ENCODE results near the gene LRRC8B. TPM values are rescaled to one million over a fixed set of nuclear protein-coding genes. Genes with fewer than 3 reads are reported as not detected.

Gene LRRC8B
- total and polyA plus RNA-seq, 2 of the 13 experiments (the other 11 are each of a cell fraction or from before 2014, with no cell fraction given) = 4.9 to 7.6 TPM

DNA sequence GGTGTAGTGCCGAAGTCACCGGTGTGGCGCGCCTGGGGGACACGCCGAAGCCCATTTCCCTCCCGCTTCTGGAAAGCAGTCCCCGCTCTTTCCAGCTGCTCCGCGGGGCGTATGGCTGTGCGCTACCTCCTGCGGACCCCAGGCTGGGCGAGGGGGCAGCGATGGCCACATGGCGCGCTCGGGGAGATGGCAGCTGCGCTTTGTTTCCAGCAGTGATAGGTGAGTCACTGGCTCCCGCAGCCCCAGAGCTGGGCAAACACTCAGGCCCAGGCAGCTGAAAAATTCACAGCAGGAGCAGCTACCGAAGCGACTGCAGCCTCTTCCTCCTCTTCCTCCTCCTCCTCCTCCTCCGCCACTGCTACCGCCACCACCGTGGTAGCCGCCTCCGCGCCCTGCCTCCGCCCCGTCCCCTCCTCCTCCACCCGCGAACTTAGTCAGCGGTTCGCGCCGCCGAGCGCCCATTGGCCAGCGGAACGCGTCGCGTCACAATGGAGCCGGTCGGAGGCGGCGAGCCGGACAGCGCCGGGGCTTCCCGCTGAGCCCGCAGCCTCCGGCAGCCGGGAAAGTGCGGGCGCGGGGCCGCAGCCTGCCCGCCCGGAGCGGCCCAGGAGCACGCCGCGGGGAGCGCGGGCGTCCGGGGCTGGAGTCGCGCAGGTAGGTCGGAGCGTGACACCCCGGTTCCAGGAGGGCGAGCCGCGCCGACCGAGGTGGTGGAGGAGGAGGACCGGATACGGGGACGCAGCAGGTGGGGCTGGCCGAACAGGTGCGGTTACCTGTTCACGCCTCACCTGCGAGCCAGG is at the start of gene LRRC8B (continued):
- TF ChIP-seq JDP2 (CRISPR knock-in tag; IDR thresholded peaks at IDR 0.05; ENCODE audit: borderline replicate concordance) (no peak), ESRRA (CRISPR knock-in tag; IDR thresholded peaks at IDR 0.05; ENCODE audit: low read depth) (no peak), ELF4 (CRISPR knock-in tag; IDR thresholded peaks at IDR 0.05; ENCODE audit: borderline replicate concordance) (0 out of 2 replicates have a peak, but pooled peaks have one; percentile 43), ZNF75D (CRISPR knock-in tag; IDR thresholded peaks at IDR 0.05; ENCODE audit: borderline replicate concordance) (no peak), TEAD3 (CRISPR knock-in tag; optimal IDR thresholded peaks at IDR 0.05; ENCODE audit: borderline replicate concordance) (no peak), ZNF451 (CRISPR knock-in tag; IDR thresholded peaks at IDR 0.05) (peak; percentile 65; the same call in 1 of the 2 replicates), SRY (CRISPR knock-in tag; IDR thresholded peaks at IDR 0.05) (peak; percentile 86), ZNF143 (CRISPR knock-in tag; IDR thresholded peaks at IDR 0.05) (no peak), PPARG (CRISPR knock-in tag; conservative IDR thresholded peaks at IDR 0.05) (no peak), U2AF2 (IDR thresholded peaks at IDR 0.05; ENCODE audit: low read depth, low read length) (no peak)
- TF ChIP-seq, protein P1, sequence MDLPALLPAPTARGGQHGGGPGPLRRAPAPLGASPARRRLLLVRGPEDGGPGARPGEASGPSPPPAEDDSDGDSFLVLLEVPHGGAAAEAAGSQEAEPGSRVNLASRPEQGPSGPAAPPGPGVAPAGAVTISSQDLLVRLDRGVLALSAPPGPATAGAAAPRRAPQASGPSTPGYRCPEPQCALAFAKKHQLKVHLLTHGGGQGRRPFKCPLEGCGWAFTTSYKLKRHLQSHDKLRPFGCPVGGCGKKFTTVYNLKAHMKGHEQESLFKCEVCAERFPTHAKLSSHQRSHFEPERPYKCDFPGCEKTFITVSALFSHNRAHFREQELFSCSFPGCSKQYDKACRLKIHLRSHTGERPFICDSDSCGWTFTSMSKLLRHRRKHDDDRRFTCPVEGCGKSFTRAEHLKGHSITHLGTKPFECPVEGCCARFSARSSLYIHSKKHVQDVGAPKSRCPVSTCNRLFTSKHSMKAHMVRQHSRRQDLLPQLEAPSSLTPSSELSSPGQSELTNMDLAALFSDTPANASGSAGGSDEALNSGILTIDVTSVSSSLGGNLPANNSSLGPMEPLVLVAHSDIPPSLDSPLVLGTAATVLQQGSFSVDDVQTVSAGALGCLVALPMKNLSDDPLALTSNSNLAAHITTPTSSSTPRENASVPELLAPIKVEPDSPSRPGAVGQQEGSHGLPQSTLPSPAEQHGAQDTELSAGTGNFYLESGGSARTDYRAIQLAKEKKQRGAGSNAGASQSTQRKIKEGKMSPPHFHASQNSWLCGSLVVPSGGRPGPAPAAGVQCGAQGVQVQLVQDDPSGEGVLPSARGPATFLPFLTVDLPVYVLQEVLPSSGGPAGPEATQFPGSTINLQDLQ (CRISPR knock-in tag; IDR thresholded peaks at IDR 0.05) = 0 out of 2 replicates have a peak, but pooled peaks have one; percentile 41
- TF ChIP-seq, protein P2, sequence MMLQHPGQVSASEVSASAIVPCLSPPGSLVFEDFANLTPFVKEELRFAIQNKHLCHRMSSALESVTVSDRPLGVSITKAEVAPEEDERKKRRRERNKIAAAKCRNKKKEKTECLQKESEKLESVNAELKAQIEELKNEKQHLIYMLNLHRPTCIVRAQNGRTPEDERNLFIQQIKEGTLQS (CRISPR knock-in tag; IDR thresholded peaks at IDR 0.05) = no peak; the same call in none of the 2 replicates
- TF ChIP-seq, protein P3, sequence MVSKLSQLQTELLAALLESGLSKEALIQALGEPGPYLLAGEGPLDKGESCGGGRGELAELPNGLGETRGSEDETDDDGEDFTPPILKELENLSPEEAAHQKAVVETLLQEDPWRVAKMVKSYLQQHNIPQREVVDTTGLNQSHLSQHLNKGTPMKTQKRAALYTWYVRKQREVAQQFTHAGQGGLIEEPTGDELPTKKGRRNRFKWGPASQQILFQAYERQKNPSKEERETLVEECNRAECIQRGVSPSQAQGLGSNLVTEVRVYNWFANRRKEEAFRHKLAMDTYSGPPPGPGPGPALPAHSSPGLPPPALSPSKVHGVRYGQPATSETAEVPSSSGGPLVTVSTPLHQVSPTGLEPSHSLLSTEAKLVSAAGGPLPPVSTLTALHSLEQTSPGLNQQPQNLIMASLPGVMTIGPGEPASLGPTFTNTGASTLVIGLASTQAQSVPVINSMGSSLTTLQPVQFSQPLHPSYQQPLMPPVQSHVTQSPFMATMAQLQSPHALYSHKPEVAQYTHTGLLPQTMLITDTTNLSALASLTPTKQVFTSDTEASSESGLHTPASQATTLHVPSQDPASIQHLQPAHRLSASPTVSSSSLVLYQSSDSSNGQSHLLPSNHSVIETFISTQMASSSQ (IDR thresholded peaks at IDR 0.05; ENCODE audit: low read depth) = no peak
- TF ChIP-seq, protein P3 (CRISPR knock-in tag; IDR thresholded peaks at IDR 0.05; ENCODE audit: borderline replicate concordance) = no peak
- TF ChIP-seq, protein P4, sequence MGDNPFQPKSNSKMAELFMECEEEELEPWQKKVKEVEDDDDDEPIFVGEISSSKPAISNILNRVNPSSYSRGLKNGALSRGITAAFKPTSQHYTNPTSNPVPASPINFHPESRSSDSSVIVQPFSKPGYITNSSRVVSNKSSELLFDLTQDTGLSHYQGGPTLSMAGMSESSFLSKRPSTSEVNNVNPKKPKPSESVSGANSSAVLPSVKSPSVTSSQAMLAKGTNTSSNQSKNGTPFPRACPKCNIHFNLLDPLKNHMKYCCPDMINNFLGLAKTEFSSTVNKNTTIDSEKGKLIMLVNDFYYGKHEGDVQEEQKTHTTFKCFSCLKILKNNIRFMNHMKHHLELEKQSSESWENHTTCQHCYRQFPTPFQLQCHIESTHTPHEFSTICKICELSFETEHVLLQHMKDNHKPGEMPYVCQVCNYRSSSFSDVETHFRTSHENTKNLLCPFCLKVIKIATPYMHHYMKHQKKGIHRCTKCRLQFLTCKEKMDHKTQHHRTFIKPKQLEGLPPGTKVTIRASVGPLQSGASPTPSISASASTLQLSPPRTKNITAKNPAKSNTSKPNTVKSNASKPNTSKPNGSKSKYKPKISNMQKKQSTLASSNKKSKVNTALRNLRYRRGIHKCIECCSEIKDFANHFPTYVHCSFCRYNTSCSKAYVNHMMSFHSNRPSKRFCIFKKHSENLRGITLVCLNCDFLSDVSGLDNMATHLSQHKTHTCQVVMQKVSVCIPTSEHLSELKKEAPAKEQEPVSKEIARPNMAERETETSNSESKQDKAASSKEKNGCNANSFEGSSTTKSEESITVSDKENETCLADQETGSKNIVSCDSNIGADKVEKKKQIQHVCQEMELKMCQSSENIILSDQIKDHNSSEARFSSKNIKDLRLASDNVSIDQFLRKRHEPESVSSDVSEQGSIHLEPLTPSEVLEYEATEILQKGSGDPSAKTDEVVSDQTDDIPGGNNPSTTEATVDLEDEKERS (CRISPR knock-in tag; IDR thresholded peaks at IDR 0.05) = 0 out of 2 replicates have a peak, but pooled peaks have one; percentile 12
